Subcutaneous adipose tissue (tissue), 4 donors: Measurements from ENCODE around the gene NHS. TPM values are rescaled to one million over a fixed set of nuclear protein-coding genes. Genes with fewer than 3 reads are reported as not detected.

Source experiments
- total RNA-seq, 4 donors: library from RNA; depleted of rRNA; stranded (reverse); fragments of >200 nt; gene quantifications; one replicate each; pipeline ENCODE4 v1.1.0, GENCODE V29; 2016
- TF ChIP-seq, protein P1 (sequence below): fragments of 450-650 bp; IDR thresholded peaks from one replicate; pipeline ENCODE4 v1.5.1; 2016; ENCODE audit warnings: low read depth, mild to moderate bottlenecking, control low read depth, antibody characterized with exemption, moderate library complexity

Gene NHS
- total RNA-seq, 4 donors from 2014 or later: 5.8 to 17.4 (median 9.5) TPM

DNA sequence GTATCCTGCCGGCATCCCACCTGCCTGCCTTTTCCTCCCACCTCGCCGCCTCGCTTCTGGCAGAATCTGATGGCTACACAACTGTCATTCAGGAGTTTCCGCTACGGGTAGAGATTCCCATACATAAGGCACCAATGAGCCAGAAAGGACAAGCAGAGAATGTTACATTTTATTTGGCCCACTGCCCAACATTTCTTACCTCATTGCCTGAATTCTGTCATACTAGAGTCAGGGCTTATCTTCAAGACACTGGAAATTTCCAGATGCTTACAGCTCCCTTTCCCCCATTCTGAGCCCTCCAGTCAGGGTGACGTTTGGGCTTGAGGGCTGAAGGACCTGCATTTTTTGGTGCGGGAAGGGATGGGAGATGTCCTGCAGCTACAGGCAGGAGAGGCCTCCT, 113.0 kb downstream of the NHS start:
- TF ChIP-seq, protein P1, sequence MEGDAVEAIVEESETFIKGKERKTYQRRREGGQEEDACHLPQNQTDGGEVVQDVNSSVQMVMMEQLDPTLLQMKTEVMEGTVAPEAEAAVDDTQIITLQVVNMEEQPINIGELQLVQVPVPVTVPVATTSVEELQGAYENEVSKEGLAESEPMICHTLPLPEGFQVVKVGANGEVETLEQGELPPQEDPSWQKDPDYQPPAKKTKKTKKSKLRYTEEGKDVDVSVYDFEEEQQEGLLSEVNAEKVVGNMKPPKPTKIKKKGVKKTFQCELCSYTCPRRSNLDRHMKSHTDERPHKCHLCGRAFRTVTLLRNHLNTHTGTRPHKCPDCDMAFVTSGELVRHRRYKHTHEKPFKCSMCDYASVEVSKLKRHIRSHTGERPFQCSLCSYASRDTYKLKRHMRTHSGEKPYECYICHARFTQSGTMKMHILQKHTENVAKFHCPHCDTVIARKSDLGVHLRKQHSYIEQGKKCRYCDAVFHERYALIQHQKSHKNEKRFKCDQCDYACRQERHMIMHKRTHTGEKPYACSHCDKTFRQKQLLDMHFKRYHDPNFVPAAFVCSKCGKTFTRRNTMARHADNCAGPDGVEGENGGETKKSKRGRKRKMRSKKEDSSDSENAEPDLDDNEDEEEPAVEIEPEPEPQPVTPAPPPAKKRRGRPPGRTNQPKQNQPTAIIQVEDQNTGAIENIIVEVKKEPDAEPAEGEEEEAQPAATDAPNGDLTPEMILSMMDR: no peak

DNA sequence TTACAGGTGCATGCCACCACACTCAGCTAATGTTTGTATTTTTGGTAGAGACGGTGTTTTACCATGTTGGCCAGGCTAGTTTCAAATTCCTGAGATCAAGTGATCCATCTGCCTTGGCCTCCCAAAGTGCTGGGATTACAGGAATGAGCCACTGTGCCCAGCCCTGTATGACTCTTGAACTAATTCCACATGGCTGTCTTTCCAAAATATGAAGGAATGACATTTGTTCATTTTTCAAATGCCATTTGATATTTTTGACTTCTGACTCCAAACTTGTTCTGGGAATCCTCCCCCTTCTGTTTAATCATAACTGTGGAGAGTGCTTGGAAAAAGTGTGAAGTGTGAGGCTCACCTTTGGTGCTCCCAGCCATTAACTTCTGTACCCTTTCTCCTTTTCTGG, 119.2 kb downstream of the NHS start:
- TF ChIP-seq, protein P1: no peak

DNA sequence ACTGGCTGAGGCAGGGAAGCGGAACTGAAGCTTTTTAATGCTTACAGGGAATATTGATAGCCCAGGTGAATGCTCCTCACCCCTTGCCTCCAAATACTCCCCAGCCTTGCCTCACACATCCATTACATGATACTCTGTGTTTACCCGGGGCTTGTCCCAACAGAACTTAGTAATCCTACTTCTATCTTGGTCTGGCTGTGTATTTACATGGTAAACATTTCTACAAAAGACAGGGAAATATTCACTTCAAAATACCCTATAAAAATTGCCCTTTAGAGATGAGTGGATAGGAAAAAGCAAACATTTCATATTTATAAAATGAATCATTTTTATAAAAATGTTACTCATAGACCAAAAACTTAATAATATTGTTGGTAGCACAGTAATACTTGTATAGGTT, 120.1 kb downstream of the NHS start:
- TF ChIP-seq, protein P1: no peak

DNA sequence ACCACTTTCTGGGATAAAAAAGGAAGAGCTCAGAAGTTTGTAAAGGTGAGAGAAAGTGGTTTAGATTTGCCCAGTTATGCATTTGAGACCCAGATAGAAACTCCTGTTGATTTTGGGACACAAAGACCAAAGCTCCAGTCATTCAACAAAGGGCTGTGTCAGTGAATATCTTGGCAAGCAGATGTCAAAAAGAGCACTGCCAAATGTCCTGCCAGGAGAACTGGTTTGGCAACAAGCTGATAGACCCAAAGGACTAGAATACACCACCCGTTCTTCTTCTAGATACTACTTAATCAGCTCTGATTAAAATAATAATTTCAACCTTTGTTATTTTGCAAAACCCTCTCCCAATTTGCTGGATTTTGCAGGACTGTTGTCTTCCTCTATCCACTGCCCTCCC, 121.4 kb downstream of the NHS start:
- TF ChIP-seq, protein P1: no peak

DNA sequence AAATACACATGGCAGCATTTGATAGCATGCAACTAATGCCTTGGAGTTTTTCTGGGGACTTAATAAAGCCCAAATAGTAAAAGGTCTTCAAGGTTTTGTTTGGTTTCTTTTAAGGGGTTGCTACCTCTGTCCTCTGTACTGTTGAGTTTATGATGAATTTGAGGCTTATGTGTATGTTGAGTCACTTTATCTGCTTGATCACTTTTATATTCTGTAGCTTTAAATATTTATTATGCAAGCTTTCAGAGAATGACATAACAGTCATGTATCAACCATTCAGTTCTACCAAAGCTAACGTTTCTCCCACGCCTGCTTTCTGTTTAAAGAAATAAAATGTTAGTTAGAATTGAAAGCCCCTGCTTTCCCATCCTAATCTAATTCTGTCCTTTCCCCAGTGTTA, 122.2 kb downstream of the NHS start:
- TF ChIP-seq, protein P1: no peak

DNA sequence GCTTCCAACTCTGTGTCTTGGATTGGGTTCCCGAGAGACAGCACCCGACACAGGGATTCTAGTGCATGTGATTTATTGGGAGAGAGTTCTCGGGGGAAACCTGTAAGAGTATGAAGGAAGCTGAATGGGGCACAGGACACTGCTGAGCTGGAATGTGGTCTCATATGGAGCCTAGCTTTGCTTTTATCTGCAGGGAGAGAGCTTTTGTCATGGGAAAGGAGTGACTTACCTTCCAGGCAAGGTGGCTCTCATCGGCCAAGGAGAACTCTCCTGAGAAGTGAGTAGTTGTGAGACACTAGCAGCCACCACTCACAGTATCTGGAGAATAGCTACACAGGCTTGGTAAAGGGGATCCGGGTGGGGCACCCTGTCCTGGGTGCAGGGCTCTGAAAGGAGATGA, 124.5 kb downstream of the NHS start:
- TF ChIP-seq, protein P1: no peak

DNA sequence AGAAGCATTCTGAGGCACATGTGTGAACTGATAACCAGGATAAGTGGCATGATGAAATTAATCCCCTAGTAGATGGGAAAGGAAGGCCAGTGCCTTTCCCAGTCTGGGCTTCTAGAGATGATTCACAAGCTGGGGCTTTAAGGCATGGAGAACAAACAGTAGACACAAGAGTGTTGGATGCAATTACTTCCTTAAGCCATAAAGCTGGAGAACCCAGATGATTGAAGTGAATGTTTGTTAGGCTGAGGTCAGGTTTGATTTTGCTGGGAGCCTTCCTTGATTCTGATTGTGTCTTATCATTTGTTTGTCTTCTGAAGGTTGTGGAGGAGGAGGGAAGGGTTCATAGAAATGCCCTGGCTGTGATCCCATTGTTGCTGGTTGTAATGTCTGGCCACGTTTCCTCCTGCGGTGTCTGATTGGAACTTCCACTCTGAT, 125.2 kb downstream of the NHS start:
- TF ChIP-seq, protein P1: no peak
